Activated naive CD8-positive, alpha-beta T cell treated with anti-CD3 and anti-CD28 coated beads, Interleukin-2, amount 50 U/mL, for 24 hours (primary cell): ENCODE data around the gene PPP1R10.

Experiments
- ATAC-seq: fragments of 150-1000 bp; cut with Tn5 transposase; one replicate; pipeline ENCODE4 v1.10.0; 2021
- DNase-seq: peaks from one replicate; pipeline ENCODE4 v3.0.0; 2021
- H3K27ac Mint-ChIP-seq: one replicate; pipeline ENCODE4 v1.8.0; 2021; ENCODE audit warnings: mild to moderate bottlenecking, mixed read lengths
- H3K27me3 Mint-ChIP-seq: one replicate; pipeline ENCODE4 v1.8.0; 2021; ENCODE audit warnings: mixed read lengths
- H3K36me3 Mint-ChIP-seq: one replicate; pipeline ENCODE4 v1.8.0; 2021; ENCODE audit warnings: low read depth, mixed read lengths
- H3K4me1 Mint-ChIP-seq: one replicate; pipeline ENCODE4 v1.8.0; 2021; ENCODE audit warnings: mixed read lengths
- H3K4me3 Mint-ChIP-seq: one replicate; pipeline ENCODE4 v1.8.0; 2021; ENCODE audit warnings: mild to moderate bottlenecking, moderate library complexity, mixed read lengths
- H3K9me3 Mint-ChIP-seq: one replicate; pipeline ENCODE4 v1.8.0; 2021; ENCODE audit warnings: mixed read lengths

PPP1R10 gene

DNA sequence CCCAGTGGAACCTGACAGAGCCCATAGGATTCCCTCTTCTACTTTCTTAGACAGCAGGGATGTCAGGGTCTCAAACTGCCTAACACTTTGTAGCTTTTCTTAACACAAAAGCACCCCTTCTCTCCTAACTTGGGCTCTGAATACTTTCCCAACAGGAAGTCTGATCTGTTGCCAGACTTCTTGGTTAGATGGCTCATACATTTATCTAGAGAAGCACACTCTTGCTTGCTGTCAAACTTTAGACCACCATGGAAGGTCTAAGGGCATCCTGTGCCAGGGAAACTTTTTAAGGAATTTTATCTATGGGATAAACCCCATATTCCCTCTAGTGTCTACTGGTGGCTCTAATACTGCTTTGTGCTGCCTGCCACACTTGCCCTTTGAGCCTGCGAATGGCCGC lies 26.6 kb upstream of the PPP1R10 start:
- no peak for ATAC-seq
- Mint-ChIP-seq H3K4me1 (peaks cover 33% of the 10 kb centered on the region), H3K27me3 (no peaks in the 10 kb centered on the region), H3K36me3 (peaks cover 6% of the 10 kb centered on the region), H3K27ac (no peak overlapping the region), H3K4me3 (no peak overlapping the region), H3K9me3 (no peaks in the 10 kb centered on the region)
- no peak for DNase-seq

DNA sequence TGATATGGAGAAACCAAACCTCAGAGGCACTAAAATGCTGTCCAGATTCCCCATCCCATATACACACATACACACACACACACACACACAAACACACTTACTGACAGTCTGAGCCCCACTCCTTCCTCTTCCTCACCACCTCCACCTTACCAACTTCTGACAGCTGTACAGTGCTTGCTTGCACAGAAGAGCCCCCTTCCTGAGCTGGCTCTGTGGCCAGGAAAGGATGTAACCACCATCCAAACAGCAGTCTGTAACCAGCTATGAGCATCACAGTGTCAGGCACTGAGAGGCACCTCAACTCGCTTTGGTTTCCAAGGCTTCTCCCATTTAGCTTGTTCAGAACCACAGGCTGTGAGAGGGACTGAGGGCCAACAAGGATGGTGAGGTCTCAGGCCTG lies 24.0 kb upstream of the PPP1R10 start:
- Mint-ChIP-seq H3K36me3 (peaks cover 5% of the 10 kb centered on the region), H3K4me1 (peaks cover 18% of the 10 kb centered on the region), H3K27ac (no peak overlapping the region), H3K27me3 (no peaks in the 10 kb centered on the region), H3K9me3 (no peaks in the 10 kb centered on the region), H3K4me3 (no peak overlapping the region)
- ATAC-seq: peak; percentile 30
- no peak for DNase-seq

DNA sequence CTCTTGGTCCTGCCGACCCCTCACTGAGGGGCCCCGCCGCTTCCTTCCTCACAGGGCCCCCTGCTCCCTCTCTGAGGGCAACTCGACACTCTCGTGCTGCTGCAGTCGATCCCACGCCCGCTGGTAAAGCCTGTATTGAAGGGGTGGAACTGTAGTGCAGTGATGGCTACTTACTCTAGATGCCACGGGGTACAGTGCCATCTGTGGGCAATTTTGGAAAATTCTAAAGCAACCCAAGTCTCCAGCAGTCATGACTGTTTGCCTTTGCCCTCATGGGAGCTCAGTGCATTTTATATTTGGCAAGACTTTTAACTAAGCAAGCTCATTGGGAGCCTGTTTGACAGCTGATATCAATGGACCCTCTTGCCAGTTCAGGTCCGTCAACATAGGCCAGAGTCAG lies 23.4 kb upstream of the PPP1R10 start:
- peaks cover 1% of the 10 kb centered on the region for H3K36me3 Mint-ChIP-seq
- H3K4me1 Mint-ChIP-seq: peaks cover 13% of the 10 kb centered on the region
- H3K27ac Mint-ChIP-seq: no peak overlapping the region

DNA sequence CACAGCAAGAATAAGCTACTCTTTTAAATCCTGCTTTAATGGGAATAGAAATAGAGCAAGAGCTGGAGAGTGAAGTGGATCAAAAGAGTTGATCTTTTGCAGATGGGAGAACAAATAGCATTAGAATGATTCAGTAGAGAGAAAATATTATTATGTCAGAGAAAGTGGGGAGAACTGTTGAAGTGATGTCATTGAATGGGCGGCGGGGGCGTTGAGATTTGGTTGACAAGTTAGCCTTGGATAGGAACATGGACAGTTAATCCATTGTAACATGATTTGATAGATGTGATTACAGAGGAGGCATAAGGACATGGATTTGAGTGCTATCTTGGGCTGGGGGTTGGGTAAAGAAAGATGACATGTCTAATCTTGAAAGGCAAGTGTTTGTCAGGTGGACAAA lies 18.8 kb upstream of the PPP1R10 start:
- no peak for ATAC-seq
- no peak overlapping the region for H3K27ac Mint-ChIP-seq
- H3K27me3 Mint-ChIP-seq: no peaks in the 10 kb centered on the region
- peaks cover 18% of the 10 kb centered on the region for H3K36me3 Mint-ChIP-seq
- H3K9me3 Mint-ChIP-seq: no peaks in the 10 kb centered on the region
- H3K4me3 Mint-ChIP-seq: no peak overlapping the region
- no peak for DNase-seq
- H3K4me1 Mint-ChIP-seq: peaks cover 4% of the 10 kb centered on the region

More for the DNA sequence above, 23.4 kb upstream of the PPP1R10 start:
- Mint-ChIP-seq H3K4me3 (no peak overlapping the region), H3K9me3 (no peaks in the 10 kb centered on the region), H3K27me3 (no peaks in the 10 kb centered on the region)
- ATAC-seq: peak; percentile 58
- no peak for DNase-seq

DNA sequence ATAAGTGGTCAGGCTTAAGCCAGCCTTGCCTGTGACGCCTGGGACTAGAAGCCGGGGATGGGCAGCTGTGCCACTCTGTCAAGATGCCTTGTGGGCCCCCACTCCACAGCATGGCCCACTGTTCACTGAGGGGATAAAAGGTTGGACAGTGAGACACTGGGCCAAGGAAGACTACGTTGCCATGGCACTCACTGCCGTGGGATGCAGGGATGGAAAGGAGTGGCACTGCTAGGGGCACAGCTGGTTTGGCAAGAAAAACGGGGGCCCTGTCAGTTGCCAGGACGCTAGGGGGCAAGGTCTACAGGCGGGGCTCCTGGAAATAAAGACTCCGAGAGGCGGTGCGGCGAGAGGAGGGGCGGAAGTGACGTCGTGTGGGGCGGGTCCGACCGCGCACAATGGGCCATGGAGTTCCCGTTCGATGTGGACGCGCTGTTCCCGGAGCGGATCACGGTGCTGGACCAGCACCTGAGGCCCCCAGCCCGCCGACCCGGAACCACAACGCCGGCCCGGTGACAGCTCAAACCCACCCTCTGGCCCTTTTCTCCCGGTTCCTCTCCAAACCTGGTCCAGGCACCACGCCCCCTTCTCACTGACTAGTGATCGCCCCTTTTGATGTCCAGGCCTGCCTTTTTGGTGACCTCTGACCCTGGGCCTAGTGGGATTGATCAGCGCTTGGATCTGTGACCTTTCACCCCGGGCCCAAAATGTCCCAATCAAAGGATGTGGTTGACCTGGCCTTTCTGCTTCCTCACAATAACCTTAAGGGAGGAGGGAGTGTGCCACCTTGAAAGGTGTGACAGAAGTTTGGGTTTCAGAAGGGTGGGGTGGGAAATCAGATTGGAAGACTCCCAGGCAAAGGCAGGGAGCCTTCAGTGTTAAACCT lies 9.7 kb upstream of the PPP1R10 start, which contains the start of gene ATAT1:
Gene ATAT1, plus strand, starts transcription at position 391 of the 883 bp plus-strand sequence.
- no peaks in the 10 kb centered on the region for H3K9me3 Mint-ChIP-seq
- ATAC-seq (peak; percentile 98), DNase-seq (peak; percentile 90)

DNA sequence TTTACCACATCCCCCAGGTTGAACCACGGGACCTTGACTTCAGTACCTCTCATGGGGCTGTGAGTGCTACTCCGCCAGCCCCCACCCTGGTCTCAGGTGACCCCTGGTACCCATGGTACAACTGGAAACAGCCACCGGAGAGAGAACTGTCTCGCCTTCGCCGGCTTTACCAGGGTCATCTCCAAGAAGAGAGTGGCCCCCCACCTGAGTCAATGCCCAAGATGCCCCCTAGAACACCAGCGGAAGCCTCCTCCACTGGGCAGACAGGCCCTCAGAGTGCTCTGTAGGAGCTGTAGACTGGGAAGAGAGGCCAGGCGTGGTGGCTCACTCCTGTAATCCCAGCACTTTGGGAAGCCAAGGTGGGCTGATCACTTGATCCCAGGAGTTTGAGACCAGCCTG lies 8.5 kb upstream of the PPP1R10 start:
- Mint-ChIP-seq H3K27ac (no peak overlapping the region), H3K4me1 (peaks cover 25% of the 10 kb centered on the region), H3K9me3 (no peaks in the 10 kb centered on the region), H3K27me3 (no peaks in the 10 kb centered on the region), H3K4me3 (no peak overlapping the region), H3K36me3 (peaks cover 39% of the 10 kb centered on the region)
- ATAC-seq (no peak), DNase-seq (no peak)

More for the DNA sequence above, 9.7 kb upstream of the PPP1R10 start, which contains the start of gene ATAT1:
- Mint-ChIP-seq H3K27ac (peak within 1 kb of the TSS; percentile 92), H3K27me3 (no peaks in the 10 kb centered on the region), H3K4me1 (peaks cover 24% of the 10 kb centered on the region), H3K36me3 (peaks cover 38% of the 10 kb centered on the region), H3K4me3 (peak within 1 kb of the TSS; percentile 93)

DNA sequence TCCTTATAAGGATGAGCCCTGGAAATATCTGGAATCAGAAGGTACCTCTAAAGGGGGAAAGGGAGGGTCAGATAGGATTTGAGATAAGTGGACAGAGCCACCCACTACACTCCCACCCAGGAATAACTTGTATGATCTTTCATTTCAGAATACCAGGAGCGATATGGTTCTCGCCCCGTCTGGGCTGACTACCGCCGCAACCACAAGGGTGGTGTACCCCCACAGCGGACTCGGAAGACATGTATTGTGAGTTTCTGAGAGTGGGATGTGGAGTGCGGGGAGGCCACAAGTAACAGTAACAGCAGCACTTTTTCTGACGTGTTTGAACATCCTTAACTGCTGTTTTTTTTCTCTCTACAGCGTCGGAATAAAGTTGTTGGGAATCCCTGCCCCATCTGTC lies 2.5 kb upstream of the PPP1R10 start:
- no peaks in the 10 kb centered on the region for H3K9me3 Mint-ChIP-seq
- peaks cover 34% of the 10 kb centered on the region for H3K4me1 Mint-ChIP-seq
- peaks cover 4% of the 10 kb centered on the region for H3K27me3 Mint-ChIP-seq
- no peak for DNase-seq
- no peak for ATAC-seq
- peaks cover 60% of the 10 kb centered on the region for H3K36me3 Mint-ChIP-seq
- peak overlapping the region; percentile 99 for H3K27ac Mint-ChIP-seq
- H3K4me3 Mint-ChIP-seq: peak overlapping the region; percentile 98

DNA sequence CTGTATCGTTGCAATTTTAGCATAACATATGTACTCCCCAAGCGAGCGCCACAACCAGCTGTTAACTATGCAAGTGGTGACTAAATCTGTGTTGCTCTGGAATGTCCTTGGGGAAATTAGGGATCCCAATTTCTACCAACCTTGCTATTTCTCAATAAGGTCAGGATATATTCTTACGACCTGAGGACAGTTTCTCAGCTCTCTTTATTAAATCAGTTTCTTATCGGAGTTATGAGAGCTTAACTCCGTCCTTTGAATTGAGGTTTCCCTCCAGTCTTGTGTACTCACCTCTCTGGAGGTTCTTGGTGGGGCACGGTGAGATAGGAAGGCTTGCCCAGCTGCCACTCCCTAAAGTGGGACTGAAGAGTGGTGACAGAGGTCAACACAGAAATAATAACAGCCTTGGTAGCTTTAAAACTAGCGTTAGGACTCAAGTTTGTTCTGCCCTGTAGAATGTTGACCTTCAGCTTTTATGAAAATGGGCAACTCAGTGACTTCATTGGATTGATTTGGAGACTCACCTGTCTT lies 1.3 kb upstream of the PPP1R10 start:
- Mint-ChIP-seq H3K4me3 (peak overlapping the region; percentile 98), H3K27ac (peak overlapping the region; percentile 99), H3K27me3 (peaks cover 4% of the 10 kb centered on the region), H3K4me1 (peaks cover 46% of the 10 kb centered on the region), H3K36me3 (peaks cover 70% of the 10 kb centered on the region), H3K9me3 (no peaks in the 10 kb centered on the region)
- ATAC-seq (no peak), DNase-seq (no peak)

DNA sequence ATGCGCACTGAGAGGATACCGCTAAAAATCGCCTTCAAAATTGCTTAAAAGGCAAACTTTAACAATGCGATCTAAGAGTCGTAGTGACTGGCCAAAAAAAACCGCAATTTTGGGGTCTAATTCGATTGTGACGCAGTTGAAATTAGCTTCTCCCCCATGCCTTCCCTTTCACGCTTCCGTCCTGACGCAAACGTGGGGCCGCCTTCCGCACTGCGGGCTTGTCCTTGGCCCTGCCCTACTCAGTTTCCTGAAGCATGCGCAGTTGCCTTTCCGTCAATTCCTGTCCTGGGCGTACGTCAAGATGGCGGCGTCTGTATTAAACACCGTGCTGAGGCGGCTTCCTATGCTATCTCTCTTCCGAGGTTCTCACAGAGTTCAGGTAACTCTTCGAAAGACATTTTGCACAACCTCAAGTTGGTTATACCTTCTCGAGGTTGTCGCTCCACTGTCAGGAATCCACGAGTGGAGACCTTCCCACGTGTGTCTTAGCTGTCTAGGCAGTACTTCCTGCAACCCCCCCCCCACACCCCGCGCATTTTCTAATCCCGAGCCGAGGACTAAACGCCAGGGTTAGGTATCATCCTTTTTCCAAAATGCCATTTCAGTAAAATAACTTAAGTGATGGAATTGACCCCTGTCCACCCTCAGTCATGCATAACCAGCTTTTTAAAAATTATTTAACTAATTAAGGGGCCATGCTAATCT lies 674 bp upstream of the PPP1R10 start, which contains the start of gene MRPS18B:
Gene MRPS18B, plus strand, starts transcription at position 276 of the 705 bp plus-strand sequence. Its CDS starts 26 bp downstream, at position 302.
- DNase-seq (peak; percentile 97), ATAC-seq (peak; percentile 85)
- H3K4me3 Mint-ChIP-seq: peak within 1 kb of the TSS; percentile 98
- H3K4me1 Mint-ChIP-seq: peaks cover 52% of the 10 kb centered on the region
- peak within 1 kb of the TSS; percentile 99 for H3K27ac Mint-ChIP-seq
- H3K9me3 Mint-ChIP-seq: no peaks in the 10 kb centered on the region
- H3K36me3 Mint-ChIP-seq: peaks cover 73% of the 10 kb centered on the region
- H3K27me3 Mint-ChIP-seq: peaks cover 4% of the 10 kb centered on the region

DNA sequence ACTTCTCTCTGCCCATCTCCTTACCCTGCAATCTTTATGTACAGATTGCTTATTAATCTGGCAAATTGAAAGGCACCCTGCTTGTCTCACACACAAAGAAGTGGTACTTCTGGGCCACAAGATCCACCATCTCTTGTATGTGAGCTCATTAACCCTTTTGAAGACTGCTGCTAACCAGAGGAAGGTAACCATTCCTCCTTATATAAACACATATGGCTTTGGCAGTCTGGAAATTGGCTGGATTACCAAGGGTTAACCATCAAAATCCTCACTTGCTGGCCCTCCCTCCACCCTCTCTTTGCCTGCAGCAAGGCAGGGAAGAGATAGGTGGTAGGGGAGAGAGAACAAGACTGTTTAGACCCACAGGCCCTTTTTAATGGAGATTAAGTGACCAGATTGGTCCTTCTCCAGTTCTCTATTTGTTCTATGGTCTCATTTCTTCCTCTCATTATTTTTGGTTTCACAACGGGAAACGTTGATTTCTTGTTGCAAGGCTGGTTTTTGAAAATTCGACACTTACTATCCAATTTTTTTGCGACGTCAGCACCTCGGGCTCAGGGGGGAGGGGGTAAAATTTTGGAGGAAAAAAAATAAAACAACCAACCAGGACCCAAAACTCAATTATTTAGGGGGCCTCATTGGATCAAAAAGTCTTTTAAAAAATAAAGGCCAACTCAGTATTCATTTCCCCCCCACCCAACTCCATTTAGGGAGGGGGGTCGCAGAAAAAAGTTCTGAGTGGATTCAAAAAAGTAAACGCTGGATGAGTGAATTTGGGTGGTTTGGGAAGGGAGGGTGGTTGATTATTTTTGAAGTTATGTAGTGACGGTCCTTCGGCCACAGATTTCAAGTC lies 859 bp downstream of the PPP1R10 start:
- Mint-ChIP-seq H3K27ac (peak overlapping the region; percentile 99), H3K4me1 (peaks cover 62% of the 10 kb centered on the region), H3K27me3 (peaks cover 4% of the 10 kb centered on the region), H3K4me3 (peak overlapping the region; percentile 98), H3K9me3 (no peaks in the 10 kb centered on the region), H3K36me3 (peaks cover 78% of the 10 kb centered on the region)
- DNase-seq: no peak
- no peak for ATAC-seq

DNA sequence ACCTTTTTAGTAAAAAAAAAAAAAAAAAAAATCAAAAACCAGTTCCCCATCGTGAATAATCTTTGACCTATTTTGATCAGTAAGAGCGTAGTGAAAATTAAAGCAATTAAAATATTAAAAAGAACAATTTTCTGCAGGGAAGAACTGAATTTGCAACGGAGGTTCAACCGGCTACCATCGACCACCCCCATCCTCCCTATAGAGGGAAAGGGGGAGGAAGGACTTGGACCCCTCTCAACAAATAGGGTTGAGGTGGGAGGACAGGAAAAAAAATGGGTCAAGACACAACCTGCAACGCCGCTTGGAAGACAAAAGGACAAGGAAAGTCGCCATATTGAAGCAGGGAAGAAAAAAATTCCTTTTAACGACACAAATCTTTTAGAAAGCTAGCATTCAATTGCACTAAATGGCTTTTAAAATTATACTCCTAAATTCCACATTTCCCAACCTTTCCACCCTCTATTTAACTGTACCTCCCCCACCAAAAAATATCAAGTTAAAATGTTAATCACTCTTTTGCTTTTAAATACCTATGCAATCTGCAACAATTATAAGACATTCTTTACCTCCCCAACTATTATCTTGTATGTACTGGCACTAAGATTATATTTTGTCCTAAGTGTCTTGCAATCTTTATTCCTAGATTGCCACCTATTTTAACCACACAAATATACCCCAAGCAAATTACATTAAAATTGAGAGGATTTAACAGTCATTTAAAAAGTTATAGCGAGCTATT lies 1.7 kb downstream of the PPP1R10 start:
- peak overlapping the region; percentile 99 for H3K27ac Mint-ChIP-seq
- peaks cover 78% of the 10 kb centered on the region for H3K36me3 Mint-ChIP-seq
- H3K9me3 Mint-ChIP-seq: no peaks in the 10 kb centered on the region
- H3K27me3 Mint-ChIP-seq: peaks cover 4% of the 10 kb centered on the region
- ATAC-seq: no peak
- peak; percentile 35 for DNase-seq
- peaks cover 70% of the 10 kb centered on the region for H3K4me1 Mint-ChIP-seq
- peak overlapping the region; percentile 98 for H3K4me3 Mint-ChIP-seq

DNA sequence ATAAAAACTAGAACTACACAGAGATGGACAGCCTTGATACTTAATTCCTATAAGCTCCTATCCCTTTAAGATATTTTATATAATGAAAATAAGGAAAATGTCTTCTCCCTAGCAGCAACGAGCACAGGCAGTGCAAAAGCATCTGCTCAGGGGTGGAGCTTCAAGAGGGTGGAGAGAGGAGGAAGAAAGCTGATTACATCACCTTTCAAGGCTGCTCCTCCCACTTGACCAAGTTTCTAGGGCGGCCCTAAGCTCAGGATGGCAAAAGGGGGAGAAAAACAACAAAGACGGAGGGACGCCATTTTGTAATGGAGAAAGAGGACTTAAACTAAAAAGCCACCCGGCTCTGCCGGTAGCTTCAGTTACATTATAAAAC lies 2.2 kb downstream of the PPP1R10 start:
- Mint-ChIP-seq H3K27me3 (peaks cover 4% of the 10 kb centered on the region), H3K9me3 (no peaks in the 10 kb centered on the region), H3K27ac (peak overlapping the region; percentile 99), H3K4me3 (peak overlapping the region; percentile 98), H3K36me3 (peaks cover 83% of the 10 kb centered on the region), H3K4me1 (peaks cover 70% of the 10 kb centered on the region)
- ATAC-seq: peak; percentile 64
- DNase-seq: peak; percentile 78

DNA sequence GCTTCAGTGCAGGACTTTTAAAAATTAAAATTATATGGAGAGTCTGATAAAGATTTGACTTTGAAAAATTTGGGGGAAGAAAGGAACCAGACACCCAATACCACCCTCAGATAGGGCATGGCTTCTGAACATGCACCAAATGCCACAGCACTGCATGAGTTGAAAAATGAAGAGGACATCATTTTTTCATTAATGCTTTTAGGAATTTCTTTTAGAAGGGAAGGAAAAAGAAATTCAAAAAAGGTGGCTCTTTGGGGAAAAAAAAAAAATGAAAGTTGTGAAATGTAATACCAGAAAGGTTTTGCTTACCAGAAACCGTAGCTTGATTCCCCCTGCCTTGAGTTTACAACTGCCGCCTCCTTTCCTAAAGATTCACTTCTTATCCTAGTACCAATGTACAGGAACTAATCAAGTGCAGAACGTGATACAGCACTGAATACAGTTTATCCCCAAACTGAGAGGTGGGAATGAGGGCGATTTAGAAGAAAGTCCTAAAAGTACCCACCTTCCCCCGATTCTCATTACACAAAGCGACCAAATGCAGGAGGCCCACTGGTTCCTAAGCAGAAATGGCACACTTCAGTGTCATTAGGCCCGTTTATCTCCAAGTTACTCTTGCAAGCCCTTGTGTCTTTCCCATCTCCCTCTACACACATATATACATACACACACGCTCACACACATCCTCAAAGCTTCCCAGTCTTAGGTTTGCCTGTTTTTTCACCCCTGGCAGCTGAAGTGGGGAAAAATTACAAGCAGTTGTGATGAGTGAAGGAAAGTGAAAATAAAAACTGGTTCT lies 2.8 kb downstream of the PPP1R10 start:
- Mint-ChIP-seq H3K9me3 (no peaks in the 10 kb centered on the region), H3K27me3 (peaks cover 4% of the 10 kb centered on the region), H3K4me3 (peak overlapping the region; percentile 98), H3K27ac (peak overlapping the region; percentile 99), H3K4me1 (peaks cover 70% of the 10 kb centered on the region), H3K36me3 (peaks cover 83% of the 10 kb centered on the region)
- DNase-seq: no peak
- ATAC-seq: no peak
